IPS DF 6.9 (cell line): ENCODE data around the gene ANKFY1.

ENCODE experiments used
- DNase-seq: peaks from one replicate; pipeline ENCODE4 v3.0.0-alpha.2; 2013; ENCODE audit warnings: low read depth, low spot score
- H3K27ac ChIP-seq: one replicate; pipeline ENCODE4 v1.5.1; 2013; ENCODE audit warnings: low read length, control low read depth
- H3K27me3 ChIP-seq: 2 replicates; pipeline ENCODE4 v1.6.1; 2013; ENCODE audit warnings: mild to moderate bottlenecking, low read length; ENCODE audit not compliant: control insufficient read depth, insufficient read depth
- H3K36me3 ChIP-seq: 2 replicates; pipeline ENCODE4 v1.6.1; 2013; ENCODE audit warnings: low read length; ENCODE audit not compliant: control insufficient read depth, insufficient read depth
- H3K4me1 ChIP-seq: 2 replicates; pipeline ENCODE4 v1.6.1; 2013; ENCODE audit warnings: low read length; ENCODE audit not compliant: control insufficient read depth, insufficient read depth
- H3K4me3 ChIP-seq: 2 replicates; pipeline ENCODE4 v1.5.1; 2013; ENCODE audit warnings: mild to moderate bottlenecking, low read length
- H3K9me3 ChIP-seq: 2 replicates; pipeline ENCODE4 v1.6.1; 2013; ENCODE audit warnings: low read length, inconsistent platforms; ENCODE audit not compliant: control insufficient read depth, insufficient read depth
- WGBS: extraction: QIAGEN DNeasy Blood & Tissue Kit; methylation state at CpG from one replicate; pipeline ENCODE4 v1.1.7; 2013; ENCODE audit warnings: mixed read lengths, missing lambda C conversion rate; ENCODE audit not compliant: insufficient read length, insufficient coverage; 5-methylcytosine and 5-hydroxymethylcytosine counted together

Gene ANKFY1

GRCh38 chr17:4127555-4127954, 136.2 kb downstream of the ANKFY1 start:
- H3K36me3 ChIP-seq, result peaks cover 2% of the 10 kb centered on the region; the same call in 1 of the 2 replicates
- H3K4me1 ChIP-seq, result no peaks in the 10 kb centered on the region
- no peaks in the 10 kb centered on the region for H3K27me3 ChIP-seq
- no peak overlapping the region for H3K4me3 ChIP-seq
- DNase-seq, result no peak
- H3K27ac ChIP-seq, result no peak overlapping the region
- WGBS, result no CpG with 5 or more reads among the region's 6 CpGs
- no peaks in the 10 kb centered on the region for H3K9me3 ChIP-seq

DNA sequence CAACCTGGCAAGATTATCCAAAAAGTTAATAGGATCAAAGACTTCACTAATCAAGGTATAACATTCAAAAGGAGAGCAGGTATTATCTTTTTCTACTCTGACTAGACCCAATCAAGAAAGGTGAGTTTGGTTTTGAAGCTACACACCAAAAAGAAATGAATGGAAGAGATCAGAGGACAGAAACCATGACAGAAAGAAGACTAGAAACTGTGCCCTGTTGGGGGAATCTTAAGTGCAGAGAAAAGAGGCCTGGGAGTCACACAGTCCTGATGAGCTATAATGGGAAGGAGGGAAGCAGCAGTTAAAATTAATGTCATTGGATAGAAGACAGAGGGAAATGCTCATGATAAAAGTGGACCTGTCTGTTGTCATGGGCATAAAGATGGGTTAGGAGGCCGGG, 138.2 kb downstream of the ANKFY1 start:
- H3K4me1 ChIP-seq, result no peaks in the 10 kb centered on the region
- no peak for DNase-seq
- H3K4me3 ChIP-seq, result no peak overlapping the region
- H3K9me3 ChIP-seq, result no peaks in the 10 kb centered on the region
- no peak overlapping the region for H3K27ac ChIP-seq
- WGBS, result no CpG with 5 or more reads among the region's 1 CpG
- H3K27me3 ChIP-seq, result no peaks in the 10 kb centered on the region
- H3K36me3 ChIP-seq, result peaks cover 2% of the 10 kb centered on the region; the same call in 1 of the 2 replicates

GRCh38 chr17:4124999-4125398, 138.8 kb downstream of the ANKFY1 start:
- no peaks in the 10 kb centered on the region for H3K4me1 ChIP-seq
- peaks cover 2% of the 10 kb centered on the region; the same call in 1 of the 2 replicates for H3K36me3 ChIP-seq
- H3K4me3 ChIP-seq, result no peak overlapping the region
- H3K27ac ChIP-seq, result no peak overlapping the region
- no peaks in the 10 kb centered on the region for H3K27me3 ChIP-seq
- no peak for DNase-seq
- WGBS, result no CpG with 5 or more reads among the region's 2 CpGs
- no peaks in the 10 kb centered on the region for H3K9me3 ChIP-seq

GRCh38 chr17:4120332-4120731, 143.4 kb downstream of the ANKFY1 start:
- peaks cover 2% of the 10 kb centered on the region; the same call in 1 of the 2 replicates for H3K36me3 ChIP-seq
- WGBS, result no CpG with 5 or more reads among the region's 3 CpGs
- H3K27me3 ChIP-seq, result no peaks in the 10 kb centered on the region
- no peaks in the 10 kb centered on the region for H3K4me1 ChIP-seq
- no peaks in the 10 kb centered on the region for H3K9me3 ChIP-seq
- H3K4me3 ChIP-seq, result no peak overlapping the region
- no peak for DNase-seq
- H3K27ac ChIP-seq, result no peak overlapping the region

- H3K4me3 ChIP-seq, result no peak overlapping the region
- DNase-seq, result no peak
- no peaks in the 10 kb centered on the region for H3K4me1 ChIP-seq
- no peaks in the 10 kb centered on the region for H3K9me3 ChIP-seq
- peaks cover 2% of the 10 kb centered on the region; the same call in 1 of the 2 replicates for H3K36me3 ChIP-seq
- WGBS, result no CpG with 5 or more reads among the region's 4 CpGs
- no peaks in the 10 kb centered on the region for H3K27me3 ChIP-seq
- no peak overlapping the region for H3K27ac ChIP-seq
Measured at GRCh38 chr17:4119299-4119698, 144.5 kb downstream of the ANKFY1 start.

DNA sequence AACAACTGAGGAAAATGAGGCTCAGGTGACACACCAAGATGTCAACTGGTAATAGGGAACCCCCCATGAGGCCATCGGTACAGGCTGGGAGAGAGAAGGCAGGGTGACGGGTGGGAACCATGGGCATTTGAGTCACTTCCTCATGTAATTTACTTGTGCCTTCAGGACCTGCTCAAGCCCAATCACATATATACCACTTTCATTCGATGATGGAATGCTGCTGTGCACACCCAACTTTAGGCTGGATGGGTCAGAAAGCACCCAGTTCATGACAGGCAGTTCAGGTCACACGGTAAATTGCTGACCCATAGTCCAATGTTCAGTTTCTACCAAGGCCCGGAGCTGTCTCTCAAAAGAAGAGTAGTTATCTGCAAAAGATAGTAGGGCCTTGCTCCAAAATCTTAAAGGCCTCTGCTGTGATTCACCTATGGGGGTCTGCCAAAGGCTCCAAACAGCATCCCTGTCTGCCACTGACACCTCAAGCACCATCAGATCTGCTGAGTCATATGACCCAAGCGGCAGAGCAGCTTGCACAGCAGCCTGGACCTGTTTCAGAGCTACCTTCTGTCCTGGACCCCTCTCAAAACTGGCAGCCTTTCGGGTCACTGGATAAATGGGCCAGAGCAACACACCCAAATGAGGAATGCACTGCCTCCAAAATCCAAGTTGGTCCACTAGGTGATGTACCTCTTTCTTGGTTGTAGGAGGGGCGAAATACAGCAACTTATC, 145.6 kb downstream of the ANKFY1 start:
- Histone ChIP-seq H3K27ac (no peak overlapping the region), H3K27me3 (no peaks in the 10 kb centered on the region), H3K4me1 (no peaks in the 10 kb centered on the region), H3K9me3 (no peaks in the 10 kb centered on the region), H3K36me3 (no peaks in the 10 kb centered on the region; the same call in 1 of the 2 replicates), H3K4me3 (no peak overlapping the region)
- no peak for DNase-seq
- WGBS, result no CpG with 5 or more reads among the region's 8 CpGs

- Histone ChIP-seq H3K27me3 (no peaks in the 10 kb centered on the region), H3K9me3 (no peaks in the 10 kb centered on the region), H3K36me3 (peaks cover 3% of the 10 kb centered on the region; the same call in 1 of the 2 replicates), H3K27ac (no peak overlapping the region), H3K4me3 (no peak overlapping the region), H3K4me1 (no peaks in the 10 kb centered on the region)
- WGBS, result no CpG with 5 or more reads among the region's 4 CpGs
- no peak for DNase-seq
Measured at GRCh38 chr17:4116516-4116915, 147.3 kb downstream of the ANKFY1 start.
